Panc1 (cell line): ENCODE data around the gene TRAK1. TPM values are rescaled to one million over a fixed set of nuclear protein-coding genes. Genes with fewer than 3 reads are reported as not detected.

Source experiments
- ATAC-seq: fragments of 200-7000 bp; cut with Tn5 transposase; 2 replicates; pipeline ENCODE4 v1.9.1; 2020; ENCODE audit warnings: mild to moderate bottlenecking, moderate library complexity
- BruUV-seq: library from RNA; stranded (reverse); fragments of 400-500 nt; replicated peaks from 2 replicates; lab custom pipeline; 2021; lab: Mats Ljungman, UMichigan
- CTCF ChIA-PET: fragments of 300-600 bp; sonication (Branson Sonifier 250); formaldehyde crosslinking; loops from one replicate; lab custom pipeline; 2022; ENCODE audit warnings: antibody characterized with exemption; lab: Charles Lee
- POLR2A ChIA-PET: fragments of 300-600 bp; sonication (Branson Sonifier 250); formaldehyde crosslinking; loops from one replicate; lab custom pipeline; 2022; ENCODE audit warnings: antibody characterized with exemption; lab: Charles Lee
- DNase-seq: peaks from one replicate; pipeline ENCODE4 v3.0.0-alpha.2; 2010; ENCODE audit warnings: low read depth, low spot score
- H3K27ac ChIP-seq: 2 replicates; pipeline ENCODE4 v1.5.1; 2011; ENCODE audit warnings: mild to moderate bottlenecking, low read length, inconsistent platforms
- H3K27me3 ChIP-seq: fragments of 200-500 bp; sonication (Bioruptor generic); 2 replicates; pipeline ENCODE4 v1.6.0; 2014; ENCODE audit warnings: low read length, inconsistent platforms; ENCODE audit not compliant: control insufficient read depth, insufficient read depth
- H3K36me3 ChIP-seq: fragments of 200-500 bp; sonication (Bioruptor generic); 2 replicates; pipeline ENCODE4 v1.5.1; 2014; ENCODE audit warnings: inconsistent platforms, mild to moderate bottlenecking, low read length, moderate library complexity; ENCODE audit not compliant: control insufficient read depth, insufficient read depth
- H3K4me1 ChIP-seq: 2 replicates; pipeline ENCODE4 v1.5.1; 2011; ENCODE audit warnings: inconsistent platforms, mild to moderate bottlenecking, low read length, moderate library complexity; ENCODE audit not compliant: control insufficient read depth, insufficient read depth
- H3K4me3 ChIP-seq, 2 experiments: 2 replicates each; pipeline ENCODE4 v1.5.1; 2011 to 2012; ENCODE audit warnings: low read depth in 2 of 2, low read length in 2 of 2, mild to moderate bottlenecking in 2 of 2, inconsistent platforms in 1 of 2, moderate library complexity in 1 of 2
- H3K9me3 ChIP-seq: fragments of 200-500 bp; sonication (Bioruptor generic); 2 replicates; pipeline ENCODE4 v1.5.1; 2014; ENCODE audit warnings: low read depth, mild to moderate bottlenecking, inconsistent platforms, low read length, moderate library complexity; ENCODE audit not compliant: control insufficient read depth, insufficient read depth
- POLR2AphosphoS5 ChIP-seq: IDR thresholded peaks from 2 replicates; pipeline ENCODE4 v1.6.1; 2012; ENCODE audit warnings: mild to moderate bottlenecking, low read depth, low read length, moderate library complexity
- SIN3A ChIP-seq: IDR thresholded peaks from 2 replicates; pipeline ENCODE4 v1.6.1; 2012; ENCODE audit warnings: low read depth, mild to moderate bottlenecking, low read length, moderate library complexity, borderline replicate concordance; ENCODE audit not compliant: insufficient read depth
- TCF7L2 ChIP-seq: IDR thresholded peaks from 2 replicates; pipeline ENCODE4 v1.6.1; 2011; ENCODE audit warnings: mild to moderate bottlenecking, low read depth, low read length, inconsistent platforms
- in situ Hi-C: cut with HindIII; loops from 2 replicates; pipeline ENCODE4 v1.10.0; 2016; ENCODE audit warnings: low sequenced_read_pairs, low pct_unique_long_range_greater_than_20kb
- intact Hi-C: fragments of 100-400 bp; cut with micrococcal nuclease; formaldehyde crosslinking; loops from one replicate; pipeline ENCODE4 v1.10.0; 2022; ENCODE audit not compliant: unreplicated experiment
- total RNA-seq: library from RNA; stranded (reverse); gene quantifications from one replicate; pipeline ENCODE4 v1.2.1, GENCODE V29; 2021; ENCODE audit not compliant: unreplicated experiment
- TF ChIP-seq, protein P1 (sequence below), 2 experiments: IDR thresholded peaks; 2 replicates each; pipeline ENCODE4 v1.6.1; 2011 to 2012; ENCODE audit warnings: low read depth in 2 of 2, control low read depth in 1 of 2, low read length in 1 of 2, mild to moderate bottlenecking in 1 of 2, moderate library complexity in 1 of 2; ENCODE audit not compliant: insufficient read depth in 1 of 2
- TF ChIP-seq, protein P2 (sequence below): fragments of 450-650 bp; IDR thresholded peaks from 2 replicates; pipeline ENCODE4 v1.5.1; 2017; ENCODE audit warnings: mild to moderate bottlenecking

Gene TRAK1
- total RNA-seq, 1 experiment from 2014 or later, result 38.4 TPM

DNA sequence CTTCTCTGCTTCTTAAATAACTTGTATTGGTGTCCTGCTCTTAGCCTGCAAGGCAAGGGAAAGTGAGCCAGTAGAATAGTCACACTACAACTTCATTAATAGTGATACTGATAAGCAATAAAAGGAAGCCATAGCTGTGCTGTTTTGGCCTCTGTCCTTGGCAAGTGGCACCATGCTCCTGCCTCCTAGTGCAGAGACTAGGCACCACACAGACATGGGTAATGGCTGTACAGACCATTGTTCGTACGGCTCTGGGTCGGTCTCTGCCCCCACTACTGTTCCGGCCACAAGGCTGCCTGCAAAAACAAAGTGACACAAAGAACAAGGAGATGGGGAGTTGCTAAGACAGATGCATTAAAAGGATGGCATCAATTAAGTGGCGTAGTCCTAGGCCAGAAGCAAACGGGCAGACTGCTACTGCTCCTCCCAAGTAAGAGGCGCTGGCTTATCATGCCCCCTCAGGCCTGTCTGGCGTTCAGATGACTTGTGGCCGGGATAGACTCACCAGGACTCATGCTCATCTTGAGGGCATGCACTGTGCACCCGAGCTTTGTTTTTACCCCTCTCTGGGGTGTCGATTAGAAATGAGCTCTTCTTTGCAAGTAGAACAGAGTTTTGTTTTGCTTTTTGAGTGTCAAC is 75.6 kb downstream of the TRAK1 start:
- no peaks in the 10 kb centered on the region for H3K36me3 ChIP-seq
- no peak for ATAC-seq
- POLR2A ChIA-PET, result no interaction called here
- no peaks in the 10 kb centered on the region for H3K27me3 ChIP-seq
- H3K27ac ChIP-seq, result no peak overlapping the region
- H3K4me3 ChIP-seq, result no peak overlapping the region
- in situ Hi-C loops (no loop called here), intact Hi-C loops (no loop called here)
- H3K9me3 ChIP-seq, result no peaks in the 10 kb centered on the region
- no peak for DNase-seq
- no TSS peak for BruUV-seq
- peaks cover 4% of the 10 kb centered on the region; the same call in 1 of the 2 replicates for H3K4me1 ChIP-seq
- TF ChIP-seq, protein P1, sequence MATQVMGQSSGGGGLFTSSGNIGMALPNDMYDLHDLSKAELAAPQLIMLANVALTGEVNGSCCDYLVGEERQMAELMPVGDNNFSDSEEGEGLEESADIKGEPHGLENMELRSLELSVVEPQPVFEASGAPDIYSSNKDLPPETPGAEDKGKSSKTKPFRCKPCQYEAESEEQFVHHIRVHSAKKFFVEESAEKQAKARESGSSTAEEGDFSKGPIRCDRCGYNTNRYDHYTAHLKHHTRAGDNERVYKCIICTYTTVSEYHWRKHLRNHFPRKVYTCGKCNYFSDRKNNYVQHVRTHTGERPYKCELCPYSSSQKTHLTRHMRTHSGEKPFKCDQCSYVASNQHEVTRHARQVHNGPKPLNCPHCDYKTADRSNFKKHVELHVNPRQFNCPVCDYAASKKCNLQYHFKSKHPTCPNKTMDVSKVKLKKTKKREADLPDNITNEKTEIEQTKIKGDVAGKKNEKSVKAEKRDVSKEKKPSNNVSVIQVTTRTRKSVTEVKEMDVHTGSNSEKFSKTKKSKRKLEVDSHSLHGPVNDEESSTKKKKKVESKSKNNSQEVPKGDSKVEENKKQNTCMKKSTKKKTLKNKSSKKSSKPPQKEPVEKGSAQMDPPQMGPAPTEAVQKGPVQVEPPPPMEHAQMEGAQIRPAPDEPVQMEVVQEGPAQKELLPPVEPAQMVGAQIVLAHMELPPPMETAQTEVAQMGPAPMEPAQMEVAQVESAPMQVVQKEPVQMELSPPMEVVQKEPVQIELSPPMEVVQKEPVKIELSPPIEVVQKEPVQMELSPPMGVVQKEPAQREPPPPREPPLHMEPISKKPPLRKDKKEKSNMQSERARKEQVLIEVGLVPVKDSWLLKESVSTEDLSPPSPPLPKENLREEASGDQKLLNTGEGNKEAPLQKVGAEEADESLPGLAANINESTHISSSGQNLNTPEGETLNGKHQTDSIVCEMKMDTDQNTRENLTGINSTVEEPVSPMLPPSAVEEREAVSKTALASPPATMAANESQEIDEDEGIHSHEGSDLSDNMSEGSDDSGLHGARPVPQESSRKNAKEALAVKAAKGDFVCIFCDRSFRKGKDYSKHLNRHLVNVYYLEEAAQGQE (IDR thresholded peaks at IDR 0.05; ENCODE audit: insufficient read depth in 1 of 2, low read depth in 2 of 2, low read length in 1 of 2), result no peak
- no peak for TF ChIP-seq SIN3A
- TF ChIP-seq, protein P2, sequence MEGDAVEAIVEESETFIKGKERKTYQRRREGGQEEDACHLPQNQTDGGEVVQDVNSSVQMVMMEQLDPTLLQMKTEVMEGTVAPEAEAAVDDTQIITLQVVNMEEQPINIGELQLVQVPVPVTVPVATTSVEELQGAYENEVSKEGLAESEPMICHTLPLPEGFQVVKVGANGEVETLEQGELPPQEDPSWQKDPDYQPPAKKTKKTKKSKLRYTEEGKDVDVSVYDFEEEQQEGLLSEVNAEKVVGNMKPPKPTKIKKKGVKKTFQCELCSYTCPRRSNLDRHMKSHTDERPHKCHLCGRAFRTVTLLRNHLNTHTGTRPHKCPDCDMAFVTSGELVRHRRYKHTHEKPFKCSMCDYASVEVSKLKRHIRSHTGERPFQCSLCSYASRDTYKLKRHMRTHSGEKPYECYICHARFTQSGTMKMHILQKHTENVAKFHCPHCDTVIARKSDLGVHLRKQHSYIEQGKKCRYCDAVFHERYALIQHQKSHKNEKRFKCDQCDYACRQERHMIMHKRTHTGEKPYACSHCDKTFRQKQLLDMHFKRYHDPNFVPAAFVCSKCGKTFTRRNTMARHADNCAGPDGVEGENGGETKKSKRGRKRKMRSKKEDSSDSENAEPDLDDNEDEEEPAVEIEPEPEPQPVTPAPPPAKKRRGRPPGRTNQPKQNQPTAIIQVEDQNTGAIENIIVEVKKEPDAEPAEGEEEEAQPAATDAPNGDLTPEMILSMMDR, result no peak
- TF ChIP-seq POLR2AphosphoS5, result no peak
- TF ChIP-seq TCF7L2, result no peak
- CTCF ChIA-PET, result no interaction called here

DNA sequence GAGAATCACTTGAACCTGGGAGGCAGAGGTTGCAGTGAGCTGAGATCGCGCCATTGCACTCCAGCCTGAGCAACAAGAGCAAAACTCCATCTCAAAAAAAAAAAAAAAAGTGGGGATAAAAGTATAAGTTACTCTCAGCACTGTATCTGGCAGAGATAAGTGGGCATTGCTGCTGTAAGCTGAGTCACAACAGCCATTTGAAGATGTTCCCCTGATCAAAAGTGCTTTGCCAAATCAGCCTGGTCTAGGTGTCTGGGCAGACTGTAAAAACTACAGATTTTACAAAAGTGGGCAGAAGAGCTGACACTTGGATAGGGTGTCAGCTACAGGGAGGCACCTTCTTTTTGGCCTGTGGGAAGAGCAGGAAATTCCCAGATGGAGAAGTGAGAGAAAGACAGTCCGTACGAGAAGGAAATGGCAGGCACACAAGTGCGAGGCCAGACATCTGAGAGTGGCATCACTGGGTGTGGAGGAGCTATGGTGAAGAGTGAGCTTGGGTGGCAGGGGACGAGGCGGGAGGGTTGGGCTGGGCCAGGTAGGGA is 78.5 kb downstream of the TRAK1 start:
- intact Hi-C loops, result no loop called here
- in situ Hi-C loops, result no loop called here
- H3K4me3 ChIP-seq, result no peak overlapping the region
- no peaks in the 10 kb centered on the region for H3K9me3 ChIP-seq
- no peak overlapping the region for H3K27ac ChIP-seq
- no peak for ATAC-seq
- DNase-seq, result no peak
- no TSS peak for BruUV-seq
- ChIA-PET POLR2A (no interaction called here), CTCF (no interaction called here)
- no peaks in the 10 kb centered on the region for H3K36me3 ChIP-seq
- no peaks in the 10 kb centered on the region for H3K27me3 ChIP-seq
- H3K4me1 ChIP-seq, result peaks cover 4% of the 10 kb centered on the region; the same call in 1 of the 2 replicates
- TF ChIP-seq TCF7L2 (no peak), POLR2AphosphoS5 (no peak), SIN3A (no peak)
- TF ChIP-seq, protein P1 (IDR thresholded peaks at IDR 0.05; ENCODE audit: insufficient read depth in 1 of 2, low read depth in 2 of 2, low read length in 1 of 2), result no peak
- TF ChIP-seq, protein P2, result no peak
